ENCODE data around the gene AFDN.

DNA sequence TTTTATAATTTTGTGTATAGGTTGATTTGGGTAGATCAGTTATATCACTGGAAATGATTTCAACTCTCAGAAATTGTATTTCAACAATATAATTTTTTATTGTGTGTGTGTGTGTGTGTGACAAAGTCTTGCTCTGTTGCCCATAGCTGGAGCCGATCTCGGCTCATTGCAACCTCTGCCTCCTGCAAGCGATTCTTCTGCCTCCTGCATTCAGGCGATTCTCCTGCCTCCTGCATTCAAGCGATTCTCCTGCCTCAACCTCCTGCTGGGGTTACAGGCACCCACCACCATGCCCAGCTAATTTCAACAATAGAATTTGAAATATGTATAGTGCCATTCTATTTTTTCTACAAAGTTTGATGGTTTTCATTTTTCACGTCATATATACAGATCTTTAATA lies 24.1 kb downstream of the AFDN start:
- TF ChIP-seq, protein P1, sequence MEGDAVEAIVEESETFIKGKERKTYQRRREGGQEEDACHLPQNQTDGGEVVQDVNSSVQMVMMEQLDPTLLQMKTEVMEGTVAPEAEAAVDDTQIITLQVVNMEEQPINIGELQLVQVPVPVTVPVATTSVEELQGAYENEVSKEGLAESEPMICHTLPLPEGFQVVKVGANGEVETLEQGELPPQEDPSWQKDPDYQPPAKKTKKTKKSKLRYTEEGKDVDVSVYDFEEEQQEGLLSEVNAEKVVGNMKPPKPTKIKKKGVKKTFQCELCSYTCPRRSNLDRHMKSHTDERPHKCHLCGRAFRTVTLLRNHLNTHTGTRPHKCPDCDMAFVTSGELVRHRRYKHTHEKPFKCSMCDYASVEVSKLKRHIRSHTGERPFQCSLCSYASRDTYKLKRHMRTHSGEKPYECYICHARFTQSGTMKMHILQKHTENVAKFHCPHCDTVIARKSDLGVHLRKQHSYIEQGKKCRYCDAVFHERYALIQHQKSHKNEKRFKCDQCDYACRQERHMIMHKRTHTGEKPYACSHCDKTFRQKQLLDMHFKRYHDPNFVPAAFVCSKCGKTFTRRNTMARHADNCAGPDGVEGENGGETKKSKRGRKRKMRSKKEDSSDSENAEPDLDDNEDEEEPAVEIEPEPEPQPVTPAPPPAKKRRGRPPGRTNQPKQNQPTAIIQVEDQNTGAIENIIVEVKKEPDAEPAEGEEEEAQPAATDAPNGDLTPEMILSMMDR (IDR thresholded peaks at IDR 0.05), result no peak
- TF ChIP-seq POLR2A (IDR thresholded peaks at IDR 0.05), result no peak

Data from upper lobe of left lung (tissue), 4 donors.